Activated CD4-positive, alpha-beta T cell treated with anti-CD3 and anti-CD28 coated beads, Interleukin-2, amount 50 U/mL, for 48 hours (primary cell): ENCODE results near the gene PIGC.

Experiments
- DNase-seq, 2 experiments: peaks; one replicate each; pipeline ENCODE4 v3.0.0-alpha.2; 2020

The PIGC gene

GRCh38 chr1:172427191-172427590 is 16.7 kb downstream of the PIGC start:
- DNase-seq = no peak

- no peak for DNase-seq
Observed at GRCh38 chr1:172425339-172425738, 18.5 kb downstream of the PIGC start.

- DNase-seq = no peak
Observed at GRCh38 chr1:172423336-172423735, 20.5 kb downstream of the PIGC start.

- no peak for DNase-seq
Observed at GRCh38 chr1:172421974-172422604, 21.8 kb downstream of the PIGC start.

- no peak for DNase-seq
Observed at GRCh38 chr1:172420385-172420784, 23.5 kb downstream of the PIGC start, which contains the start of gene C1orf105. C1orf105 (plus strand) TSS chr1:172420685; CDS start chr1:172420886, 201 bp downstream.

- no peak for DNase-seq
Observed at GRCh38 chr1:172417557-172417956, 26.3 kb downstream of the PIGC start.

GRCh38 chr1:172416496-172417035 is 27.3 kb downstream of the PIGC start:
- DNase-seq = no peak

GRCh38 chr1:172414331-172414730 is 29.5 kb downstream of the PIGC start:
- DNase-seq = no peak

- no peak for DNase-seq
Observed at GRCh38 chr1:172411791-172412338, 32.0 kb downstream of the PIGC start.

GRCh38 chr1:172410027-172410426 is 33.8 kb downstream of the PIGC start:
- no peak for DNase-seq

GRCh38 chr1:172408958-172409357 is 34.9 kb downstream of the PIGC start:
- no peak for DNase-seq

- no peak for DNase-seq
Observed at GRCh38 chr1:172406968-172407367, 36.9 kb downstream of the PIGC start.

GRCh38 chr1:172405912-172406311 is 38.0 kb downstream of the PIGC start:
- no peak for DNase-seq

- DNase-seq = no peak
Observed at GRCh38 chr1:172404121-172404520, 39.7 kb downstream of the PIGC start.

GRCh38 chr1:172402878-172403569 is 40.8 kb downstream of the PIGC start:
- no peak for DNase-seq

- DNase-seq = no peak
Observed at GRCh38 chr1:172401892-172402291, 42.0 kb downstream of the PIGC start.

- no peak for DNase-seq
Observed at GRCh38 chr1:172401477-172401876, 42.4 kb downstream of the PIGC start.

GRCh38 chr1:172400722-172401105 is 43.2 kb downstream of the PIGC start:
- DNase-seq = no peak

- DNase-seq = no peak
Observed at GRCh38 chr1:172399756-172400721, 43.8 kb downstream of the PIGC start.

GRCh38 chr1:172398970-172399755 is 44.7 kb downstream of the PIGC start:
- peak in 1 of 2 experiments; percentile 26 for DNase-seq

- DNase-seq = no peak
Observed at GRCh38 chr1:172398193-172398592, 45.7 kb downstream of the PIGC start.

GRCh38 chr1:172397633-172398032 is 46.2 kb downstream of the PIGC start:
- no peak for DNase-seq
